Cardiac septum (tissue), 1 donor: ENCODE measurements around the gene ST6GALNAC4. TPM values are rescaled to one million over a fixed set of nuclear protein-coding genes. Genes with fewer than 3 reads are reported as not detected.
A peak's percentile ranks its signal among the peaks of the same experiment; 100 is the strongest.

ENCODE experiments used
- DNase-seq: peaks from one replicate; pipeline ENCODE4 v3.0.0-alpha.2; 2020; ENCODE audit warnings: low spot score
- intact Hi-C: fragments of 100-400 bp; cut with DNase I; formaldehyde crosslinking; loops from one replicate; pipeline ENCODE4 v1.14.0; 2022
- long read RNA-seq: library from polyadenylated mRNA; unstranded; transcript quantifications from one replicate; pipeline ENCODE4 v2.0.0, GENCODE V29; 2021
- total RNA-seq: library from RNA; stranded (reverse); fragmentation: NEBNext Ultra II Directional; extraction: Animal tissue kit (Norgen Biotek cat#: 25700); gene quantifications from one replicate; pipeline ENCODE4 v1.2.1, GENCODE V29; 2021
- donor health status: DM: no; HTN: no; CAD: no.

Gene ST6GALNAC4
- 48.1 TPM for total RNA-seq
- long read RNA-seq, transcript ST6GALNAC4-202 (5 exons, 1,013 nt), result minor isoform, 13 of 62 reads
- long read RNA-seq, transcript ST6GALNAC4-201 (6 exons, 1,691 nt), result major isoform, 41 of 62 reads
- long read RNA-seq, partial matches to known transcripts, result 3 of 62 reads
- long read RNA-seq, other reads (novel, unspliced or antisense), result 5 of 62 reads

- intact Hi-C loops, result loop anchor here (2.0 to 5.0 kb wide), 5 partner anchors 18 to 306 kb away; partner anchors contain the start of genes AK1, CDK9, FPGS and ST6GALNAC6
- DNase-seq, result peak; percentile 98
Measured at GRCh38 chr9:127916720-127917581, at the start of gene ST6GALNAC4. Gene ST6GALNAC4 (minus strand): TSS chr9:127917041. CDS start chr9:127916419, 622 bp downstream.

DNA sequence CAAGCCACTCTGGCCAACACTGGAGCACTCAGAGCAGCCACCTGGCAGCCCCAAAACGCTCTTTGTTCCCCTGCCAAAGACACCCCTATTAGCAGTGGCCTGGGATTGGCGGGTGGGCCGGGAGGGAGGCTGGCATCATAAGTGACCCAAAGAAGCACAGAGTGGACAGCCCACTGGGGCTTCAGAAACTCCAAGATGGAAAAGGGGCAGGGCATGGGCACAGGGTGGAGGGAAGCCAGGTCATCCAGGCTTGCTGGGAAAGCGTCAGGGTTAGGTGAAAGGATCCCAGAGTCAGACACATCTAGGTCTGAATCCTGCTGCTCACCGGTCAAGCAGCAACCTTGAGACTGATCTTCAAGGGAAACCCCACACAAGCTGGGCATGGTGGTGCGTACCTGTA lies 49.1 kb upstream of the ST6GALNAC4 start:
- intact Hi-C loops, result no loop called here
- no peak for DNase-seq

DNA sequence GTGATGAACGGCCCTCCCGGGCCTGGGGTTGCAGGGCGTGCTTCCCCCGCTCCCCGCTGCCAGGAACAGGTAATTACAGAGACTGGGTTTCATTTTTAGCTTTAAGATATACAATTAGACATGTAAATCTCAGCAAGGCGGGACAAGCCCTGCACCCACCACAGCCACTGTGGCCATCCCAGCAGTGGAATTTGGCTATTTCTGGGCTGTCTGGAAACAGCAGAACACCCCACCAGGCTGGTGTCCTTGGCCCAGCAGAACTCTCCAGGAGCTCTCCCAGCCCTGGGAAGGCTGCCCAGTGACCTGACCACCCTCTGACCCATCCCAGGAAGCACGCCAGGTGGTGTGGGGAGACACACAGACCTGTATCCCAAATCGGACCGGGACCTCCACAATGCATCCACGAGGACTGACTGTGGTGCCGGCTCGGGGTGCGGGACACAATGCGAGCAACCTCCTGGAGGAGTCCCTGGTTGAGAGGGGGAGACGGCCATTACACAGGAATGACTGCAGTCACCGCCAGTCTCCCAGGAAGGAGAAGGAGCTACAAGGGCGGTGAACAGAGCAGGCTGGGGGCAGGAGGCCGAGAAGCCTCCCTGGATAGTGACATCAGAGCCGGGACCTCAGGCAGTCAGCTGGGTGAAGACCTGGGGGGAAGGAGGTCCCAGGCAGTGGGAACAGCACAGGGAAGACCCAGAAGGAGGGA lies 46.7 kb upstream of the ST6GALNAC4 start:
- intact Hi-C loops, result no loop called here
- DNase-seq, result no peak

GRCh38 chr9:127963041-127963358 lies 46.2 kb upstream of the ST6GALNAC4 start:
- intact Hi-C loops, result no loop called here
- DNase-seq, result no peak

- intact Hi-C loops, result no loop called here
- no peak for DNase-seq
Measured at GRCh38 chr9:127962278-127962677, 45.4 kb upstream of the ST6GALNAC4 start.

GRCh38 chr9:127961613-127962155 lies 44.8 kb upstream of the ST6GALNAC4 start:
- no peak for DNase-seq
- intact Hi-C loops, result no loop called here

DNA sequence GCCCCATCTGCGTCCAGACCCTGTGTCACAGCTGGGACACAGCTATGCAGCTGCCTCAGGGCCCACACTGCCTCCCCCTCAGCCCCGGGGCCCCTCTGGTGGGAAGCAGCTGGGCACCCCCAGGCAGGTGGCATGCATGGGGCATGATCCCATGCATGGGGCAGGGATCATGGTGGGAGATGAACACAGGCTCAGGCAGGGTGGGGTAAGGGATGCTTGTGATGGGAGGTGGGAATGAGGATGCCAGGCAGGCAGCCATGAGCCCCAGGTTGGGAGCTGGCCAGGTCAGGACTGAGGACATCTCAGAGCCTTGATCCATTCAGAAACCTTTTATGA lies 44.3 kb upstream of the ST6GALNAC4 start:
- intact Hi-C loops, result no loop called here
- DNase-seq, result no peak

- intact Hi-C loops, result no loop called here
- DNase-seq, result no peak
Measured at GRCh38 chr9:127960410-127961154, 43.7 kb upstream of the ST6GALNAC4 start.

- no peak for DNase-seq
- intact Hi-C loops, result no loop called here
Measured at GRCh38 chr9:127959841-127960409, 43.1 kb upstream of the ST6GALNAC4 start.

DNA sequence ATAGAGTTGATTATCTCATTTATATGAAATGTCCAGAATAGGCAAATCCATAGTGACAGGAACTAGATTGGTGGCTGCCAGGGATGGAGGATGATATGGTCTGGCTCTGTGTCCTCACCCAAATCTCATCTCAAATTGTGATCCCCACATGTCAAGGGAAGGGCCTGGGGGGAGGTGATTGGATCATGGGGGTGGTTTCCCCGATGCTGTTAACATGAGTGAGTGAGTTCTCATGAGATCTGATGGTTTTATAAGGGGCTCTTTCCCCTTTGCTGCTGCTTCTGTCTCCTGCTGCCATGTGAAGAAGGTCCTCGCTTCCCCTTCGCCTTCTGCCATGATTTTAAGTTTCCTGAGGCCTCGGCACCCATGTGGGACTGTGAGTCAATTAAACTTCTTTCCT lies 42.6 kb upstream of the ST6GALNAC4 start:
- no peak for DNase-seq
- intact Hi-C loops, result no loop called here

- no peak for DNase-seq
- intact Hi-C loops, result no loop called here
Measured at GRCh38 chr9:127958728-127959127, 41.9 kb upstream of the ST6GALNAC4 start.

GRCh38 chr9:127955294-127956015 lies 38.6 kb upstream of the ST6GALNAC4 start:
- intact Hi-C loops, result no loop called here

GRCh38 chr9:127954831-127955293 lies 38.0 kb upstream of the ST6GALNAC4 start:
- intact Hi-C loops, result no loop called here
- no peak for DNase-seq

More at GRCh38 chr9:127955294-127956015, 38.6 kb upstream of the ST6GALNAC4 start:
- DNase-seq, result no peak

DNA sequence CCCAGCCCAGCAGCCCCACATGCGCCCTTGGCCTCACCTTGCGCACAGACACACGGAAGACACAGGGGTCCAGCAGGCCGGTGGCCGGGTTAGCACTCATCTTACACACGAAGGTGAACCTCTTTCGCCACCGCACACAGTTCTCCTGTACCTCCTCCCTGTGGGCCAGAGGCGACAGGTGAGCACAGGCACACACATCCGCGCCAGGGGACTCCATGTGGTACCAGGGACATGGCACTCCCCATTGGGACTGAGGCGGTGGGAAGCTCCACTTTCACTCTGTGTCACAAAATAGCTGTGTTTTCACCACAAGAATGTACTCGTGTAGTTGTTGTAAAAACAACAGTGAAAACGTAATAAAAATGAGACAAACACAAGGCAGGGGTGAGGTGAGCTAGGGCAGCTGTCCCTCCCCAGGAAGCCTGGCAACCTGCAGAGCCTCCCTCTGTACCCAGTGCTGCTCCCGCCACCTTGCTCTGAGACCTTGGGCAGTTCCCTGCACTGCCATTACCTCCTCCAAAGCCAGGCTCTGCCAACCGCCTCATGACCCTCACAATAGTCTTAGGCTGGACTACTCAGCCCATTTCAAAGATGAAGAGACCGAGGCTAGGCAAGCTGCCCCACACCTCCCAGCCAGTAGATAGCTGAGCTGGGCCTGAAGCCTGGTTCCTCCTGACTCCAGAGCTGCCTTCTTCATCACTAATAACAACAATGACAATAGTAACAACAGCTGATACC lies 37.1 kb upstream of the ST6GALNAC4 start:
- DNase-seq, result no peak
- intact Hi-C loops, result no loop called here

DNA sequence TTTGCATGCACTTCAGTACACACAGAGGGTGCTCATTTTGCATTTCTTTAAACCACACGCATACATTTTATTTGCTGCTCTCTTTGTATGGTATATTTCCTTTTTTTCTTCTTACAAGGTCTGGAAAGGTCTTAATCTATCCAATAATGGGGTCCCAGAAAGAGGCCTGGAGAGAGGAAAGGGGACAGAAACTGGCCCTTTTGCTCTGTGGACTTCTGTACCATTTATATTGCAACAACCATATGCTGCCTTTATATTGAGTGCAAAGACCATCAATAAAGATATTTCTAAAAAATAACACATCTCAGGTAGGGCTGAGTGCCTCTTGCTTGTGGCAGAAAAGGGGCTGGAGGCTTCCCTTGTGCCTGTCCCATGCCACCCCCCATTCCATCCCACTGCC lies 36.3 kb upstream of the ST6GALNAC4 start:
- intact Hi-C loops, result no loop called here
- DNase-seq, result no peak

- intact Hi-C loops, result loop anchor here (2.0 kb wide), 2 partner anchors 22 to 30 kb away; partner anchors contain the start of gene EEIG1
- DNase-seq, result peak; percentile 85
Measured at GRCh38 chr9:127950513-127951289, 33.9 kb upstream of the ST6GALNAC4 start.
